HepG2 (cell line): ENCODE measurements around the gene CD3G. TPM values are rescaled to one million over a fixed set of nuclear protein-coding genes. Genes with fewer than 3 reads are reported as not detected.

Experiments
- BHLHE40 ChIP-seq: IDR thresholded peaks from 2 replicates; pipeline ENCODE4 v1.6.1; 2011; ENCODE audit warnings: low read length, improper control_type of control experiment
- HIVEP1 ChIP-seq: sonication (generic); formaldehyde crosslinking; IDR thresholded peaks from 2 replicates; pipeline ENCODE4 v1.4.0; 2020; ENCODE audit warnings: mild to moderate bottlenecking, missing genetic modification reagents
- HMG20A ChIP-seq: IDR thresholded peaks from 2 replicates; pipeline ENCODE4 v1.6.1; 2016; ENCODE audit warnings: borderline replicate concordance
- KAT8 ChIP-seq: IDR thresholded peaks from 2 replicates; pipeline ENCODE4 v1.6.1; 2016; ENCODE audit warnings: missing genetic modification reagents, missing compliant biosample characterization
- MAF1 ChIP-seq: sonication (generic); formaldehyde crosslinking; IDR thresholded peaks from 2 replicates; pipeline ENCODE4 v1.5.0; 2020; ENCODE audit warnings: missing genetic modification reagents, borderline replicate concordance
- MXI1 ChIP-seq: IDR thresholded peaks from 3 replicates; pipeline ENCODE4 v1.6.1; 2012; ENCODE audit warnings: low read depth, low read length, inconsistent platforms, borderline replicate concordance
- NR2F2 ChIP-seq: IDR thresholded peaks from 2 replicates; pipeline ENCODE4 v1.6.1; 2012; ENCODE audit warnings: low read depth, inconsistent platforms, borderline replicate concordance
- PAX8 ChIP-seq: sonication (generic); formaldehyde crosslinking; IDR thresholded peaks from 2 replicates; pipeline ENCODE4 v1.8.0; 2022; ENCODE audit warnings: mild to moderate bottlenecking, missing genetic modification reagents, borderline replicate concordance
- POGZ ChIP-seq: sonication (generic); formaldehyde crosslinking; IDR thresholded peaks from 2 replicates; pipeline ENCODE4 v1.4.0; 2020; ENCODE audit warnings: mild to moderate bottlenecking, missing genetic modification reagents
- RARA ChIP-seq: IDR thresholded peaks from 2 replicates; pipeline ENCODE4 v1.6.1; 2016; ENCODE audit warnings: missing genetic modification reagents, missing compliant biosample characterization
- REXO4 ChIP-seq: sonication (generic); formaldehyde crosslinking; IDR thresholded peaks from 2 replicates; pipeline ENCODE4 v1.8.0; 2022; ENCODE audit warnings: missing genetic modification reagents, mild to moderate bottlenecking, borderline replicate concordance
- TCF7 ChIP-seq: sonication (generic); IDR thresholded peaks from 2 replicates; pipeline ENCODE4 v1.6.1; 2016; ENCODE audit warnings: antibody characterized with exemption, low read depth
- ZNF446 ChIP-seq: sonication (generic); formaldehyde crosslinking; IDR thresholded peaks from 2 replicates; pipeline ENCODE4 v1.5.0; 2020; ENCODE audit warnings: mild to moderate bottlenecking, missing genetic modification reagents
- polyA plus RNA-seq, 8 experiments: library from polyadenylated mRNA; depleted of rRNA in 3 of 8; stranded (reverse) in 7 of 8; unstranded in 1 of 8; fragments of >200 nt; fragmentation: Illumina TruSeq in 4 of 8; extraction: Trizol in 4 of 8; gene quantifications; 2 replicates each; pipeline versions ENCODE4 v1.2.1 to v1.2.3, GENCODE V29; 2011 to 2016; ENCODE audit warnings: low read depth in 4 of 8, missing spikeins in 1 of 8, mixed read lengths in 1 of 8; ENCODE audit not compliant: insufficient read depth in 1 of 8
- total RNA-seq, 5 experiments: library from RNA; depleted of rRNA; stranded (reverse); fragments of >200 nt; fragmentation: Illumina TruSeq; extraction: Trizol; gene quantifications; 2 replicates each; pipeline ENCODE4 v1.2.3, GENCODE V29; 2016; ENCODE audit warnings: low read depth in 1 of 5
- TF ChIP-seq, protein P1 (sequence below): sonication (generic); IDR thresholded peaks from 2 replicates; pipeline ENCODE4 v1.6.1; 2016; ENCODE audit warnings: low read depth, borderline replicate concordance
- TF ChIP-seq, protein P2 (sequence below): sonication (generic); formaldehyde crosslinking; IDR thresholded peaks from 2 replicates; pipeline ENCODE4 v1.8.0; 2022; ENCODE audit warnings: missing genetic modification reagents, mild to moderate bottlenecking, moderate library complexity, borderline replicate concordance
- TF ChIP-seq, protein P3 (sequence below): sonication (generic); formaldehyde crosslinking; IDR thresholded peaks from 2 replicates; pipeline ENCODE4 v1.8.0; 2022; ENCODE audit warnings: low read depth, missing genetic modification reagents
- TF ChIP-seq, protein P4 (sequence below): sonication (generic); formaldehyde crosslinking; IDR thresholded peaks from 2 replicates; pipeline ENCODE4 v1.8.0; 2022; ENCODE audit warnings: missing genetic modification reagents, mild to moderate bottlenecking, borderline replicate concordance
- TF ChIP-seq, protein P5 (sequence below): IDR thresholded peaks from 2 replicates; pipeline ENCODE4 v1.6.1; 2012; ENCODE audit warnings: low read length, improper control_type of control experiment

Gene CD3G
- total and polyA plus RNA-seq, 2 of the 13 experiments (the other 11 are each of a cell fraction or from before 2014, with no cell fraction given) = not detected

DNA sequence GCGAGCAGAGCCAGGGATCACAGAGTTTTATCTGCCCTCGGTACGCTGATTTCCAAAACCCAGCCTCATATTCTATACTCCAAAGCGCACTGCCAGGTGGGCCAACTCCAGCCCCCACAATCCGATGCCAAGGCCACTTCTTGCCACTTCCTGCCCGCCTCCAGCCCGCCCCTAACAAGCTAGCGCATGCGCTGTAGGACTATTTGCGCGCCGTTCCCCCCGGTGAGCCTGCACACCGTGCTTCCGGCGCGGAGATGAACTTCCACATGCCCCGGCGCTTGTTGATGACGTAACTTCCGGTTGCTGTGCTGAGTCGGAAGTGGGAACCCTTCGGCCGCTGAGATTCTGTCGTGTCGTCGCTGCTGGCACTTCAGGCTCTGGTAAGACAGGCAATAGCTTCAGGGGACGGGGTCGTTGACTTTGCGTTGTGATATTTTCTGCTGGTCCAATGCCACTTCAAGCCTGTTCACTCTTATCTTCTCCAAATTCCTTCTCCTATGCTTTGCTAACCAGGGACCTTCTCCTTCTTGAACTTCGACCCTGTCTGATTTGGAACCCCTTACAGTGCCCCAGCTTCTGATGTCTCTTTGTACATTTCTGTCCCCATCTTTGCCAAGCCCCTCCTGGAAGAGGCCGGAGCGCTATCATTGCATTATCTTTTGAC lies 15.3 kb downstream of the CD3G start, which contains the start of gene UBE4A (continued):
- TF ChIP-seq, protein P1, sequence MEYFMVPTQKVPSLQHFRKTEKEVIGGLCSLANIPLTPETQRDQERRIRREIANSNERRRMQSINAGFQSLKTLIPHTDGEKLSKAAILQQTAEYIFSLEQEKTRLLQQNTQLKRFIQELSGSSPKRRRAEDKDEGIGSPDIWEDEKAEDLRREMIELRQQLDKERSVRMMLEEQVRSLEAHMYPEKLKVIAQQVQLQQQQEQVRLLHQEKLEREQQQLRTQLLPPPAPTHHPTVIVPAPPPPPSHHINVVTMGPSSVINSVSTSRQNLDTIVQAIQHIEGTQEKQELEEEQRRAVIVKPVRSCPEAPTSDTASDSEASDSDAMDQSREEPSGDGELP = peak; percentile 46; the same call in 1 of the 2 replicates
- TF ChIP-seq KAT8 (CRISPR knock-in tag) (peak; percentile 100), MAF1 (no peak), RARA (CRISPR knock-in tag) (no peak), POGZ (CRISPR knock-in tag) (peak; percentile 99), ZNF446 (CRISPR knock-in tag) (0 out of 2 replicates have a peak, but pooled peaks have one; percentile 48), TCF7 (no peak), NR2F2 (no peak), BHLHE40 (0 out of 2 replicates have a peak, but pooled peaks have one; percentile 18), PAX8 (CRISPR knock-in tag) (no peak), HMG20A (CRISPR knock-in tag) (peak; percentile 9; the same call in 1 of the 2 replicates), REXO4 (CRISPR knock-in tag) (no peak), HIVEP1 (CRISPR knock-in tag) (0 out of 2 replicates have a peak, but pooled peaks have one; percentile 70), MXI1 (peak; percentile 77; the same call in 1 of the 3 replicates)
- TF ChIP-seq, protein P2, sequence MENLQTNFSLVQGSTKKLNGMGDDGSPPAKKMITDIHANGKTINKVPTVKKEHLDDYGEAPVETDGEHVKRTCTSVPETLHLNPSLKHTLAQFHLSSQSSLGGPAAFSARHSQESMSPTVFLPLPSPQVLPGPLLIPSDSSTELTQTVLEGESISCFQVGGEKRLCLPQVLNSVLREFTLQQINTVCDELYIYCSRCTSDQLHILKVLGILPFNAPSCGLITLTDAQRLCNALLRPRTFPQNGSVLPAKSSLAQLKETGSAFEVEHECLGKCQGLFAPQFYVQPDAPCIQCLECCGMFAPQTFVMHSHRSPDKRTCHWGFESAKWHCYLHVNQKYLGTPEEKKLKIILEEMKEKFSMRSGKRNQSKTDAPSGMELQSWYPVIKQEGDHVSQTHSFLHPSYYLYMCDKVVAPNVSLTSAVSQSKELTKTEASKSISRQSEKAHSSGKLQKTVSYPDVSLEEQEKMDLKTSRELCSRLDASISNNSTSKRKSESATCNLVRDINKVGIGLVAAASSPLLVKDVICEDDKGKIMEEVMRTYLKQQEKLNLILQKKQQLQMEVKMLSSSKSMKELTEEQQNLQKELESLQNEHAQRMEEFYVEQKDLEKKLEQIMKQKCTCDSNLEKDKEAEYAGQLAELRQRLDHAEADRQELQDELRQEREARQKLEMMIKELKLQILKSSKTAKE (CRISPR knock-in tag) = no peak
- TF ChIP-seq, protein P3, sequence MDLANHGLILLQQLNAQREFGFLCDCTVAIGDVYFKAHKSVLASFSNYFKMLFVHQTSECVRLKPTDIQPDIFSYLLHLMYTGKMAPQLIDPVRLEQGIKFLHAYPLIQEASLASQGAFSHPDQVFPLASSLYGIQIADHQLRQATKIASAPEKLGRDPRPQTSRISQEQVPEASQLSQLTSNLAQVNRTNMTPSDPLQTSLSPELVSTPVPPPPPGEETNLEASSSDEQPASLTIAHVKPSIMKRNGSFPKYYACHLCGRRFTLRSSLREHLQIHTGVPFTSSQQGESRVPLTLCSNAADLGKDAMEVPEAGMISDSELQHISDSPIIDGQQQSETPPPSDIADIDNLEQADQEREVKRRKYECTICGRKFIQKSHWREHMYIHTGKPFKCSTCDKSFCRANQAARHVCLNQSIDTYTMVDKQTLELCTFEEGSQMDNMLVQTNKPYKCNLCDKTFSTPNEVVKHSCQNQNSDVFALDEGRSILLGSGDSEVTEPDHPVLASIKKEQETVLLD (CRISPR knock-in tag) = no peak
- TF ChIP-seq, protein P4, sequence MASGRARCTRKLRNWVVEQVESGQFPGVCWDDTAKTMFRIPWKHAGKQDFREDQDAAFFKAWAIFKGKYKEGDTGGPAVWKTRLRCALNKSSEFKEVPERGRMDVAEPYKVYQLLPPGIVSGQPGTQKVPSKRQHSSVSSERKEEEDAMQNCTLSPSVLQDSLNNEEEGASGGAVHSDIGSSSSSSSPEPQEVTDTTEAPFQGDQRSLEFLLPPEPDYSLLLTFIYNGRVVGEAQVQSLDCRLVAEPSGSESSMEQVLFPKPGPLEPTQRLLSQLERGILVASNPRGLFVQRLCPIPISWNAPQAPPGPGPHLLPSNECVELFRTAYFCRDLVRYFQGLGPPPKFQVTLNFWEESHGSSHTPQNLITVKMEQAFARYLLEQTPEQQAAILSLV (CRISPR knock-in tag) = no peak; the same call in 1 of the 2 replicates
- TF ChIP-seq, protein P5, sequence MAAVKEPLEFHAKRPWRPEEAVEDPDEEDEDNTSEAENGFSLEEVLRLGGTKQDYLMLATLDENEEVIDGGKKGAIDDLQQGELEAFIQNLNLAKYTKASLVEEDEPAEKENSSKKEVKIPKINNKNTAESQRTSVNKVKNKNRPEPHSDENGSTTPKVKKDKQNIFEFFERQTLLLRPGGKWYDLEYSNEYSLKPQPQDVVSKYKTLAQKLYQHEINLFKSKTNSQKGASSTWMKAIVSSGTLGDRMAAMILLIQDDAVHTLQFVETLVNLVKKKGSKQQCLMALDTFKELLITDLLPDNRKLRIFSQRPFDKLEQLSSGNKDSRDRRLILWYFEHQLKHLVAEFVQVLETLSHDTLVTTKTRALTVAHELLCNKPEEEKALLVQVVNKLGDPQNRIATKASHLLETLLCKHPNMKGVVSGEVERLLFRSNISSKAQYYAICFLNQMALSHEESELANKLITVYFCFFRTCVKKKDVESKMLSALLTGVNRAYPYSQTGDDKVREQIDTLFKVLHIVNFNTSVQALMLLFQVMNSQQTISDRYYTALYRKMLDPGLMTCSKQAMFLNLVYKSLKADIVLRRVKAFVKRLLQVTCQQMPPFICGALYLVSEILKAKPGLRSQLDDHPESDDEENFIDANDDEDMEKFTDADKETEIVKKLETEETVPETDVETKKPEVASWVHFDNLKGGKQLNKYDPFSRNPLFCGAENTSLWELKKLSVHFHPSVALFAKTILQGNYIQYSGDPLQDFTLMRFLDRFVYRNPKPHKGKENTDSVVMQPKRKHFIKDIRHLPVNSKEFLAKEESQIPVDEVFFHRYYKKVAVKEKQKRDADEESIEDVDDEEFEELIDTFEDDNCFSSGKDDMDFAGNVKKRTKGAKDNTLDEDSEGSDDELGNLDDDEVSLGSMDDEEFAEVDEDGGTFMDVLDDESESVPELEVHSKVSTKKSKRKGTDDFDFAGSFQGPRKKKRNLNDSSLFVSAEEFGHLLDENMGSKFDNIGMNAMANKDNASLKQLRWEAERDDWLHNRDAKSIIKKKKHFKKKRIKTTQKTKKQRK = no peak
